Fibroblast of skin of back (primary cell): ENCODE measurements around the gene CACHD1. TPM values are rescaled to one million over a fixed set of nuclear protein-coding genes. Genes with fewer than 3 reads are reported as not detected.
A peak's percentile ranks its signal among the peaks of the same experiment; 100 is the strongest.

ENCODE experiments used
- DNase-seq: peaks from one replicate; pipeline ENCODE4 v3.0.0-alpha.2; 2013
- polyA plus RNA-seq, 2 experiments: library from polyadenylated mRNA; unstranded; fragments of 120-200 nt; gene quantifications; one replicate each; pipeline ENCODE4 v1.2.1, GENCODE V29; 2013; ENCODE audit not compliant: insufficient read length in 2 of 2

CACHD1 gene
- polyA plus RNA-seq (2013, experiment 1 of 2; ENCODE audit: insufficient read length): 5.5 TPM
- polyA plus RNA-seq (2013, experiment 2 of 2; ENCODE audit: insufficient read length): 4.9 TPM

DNA sequence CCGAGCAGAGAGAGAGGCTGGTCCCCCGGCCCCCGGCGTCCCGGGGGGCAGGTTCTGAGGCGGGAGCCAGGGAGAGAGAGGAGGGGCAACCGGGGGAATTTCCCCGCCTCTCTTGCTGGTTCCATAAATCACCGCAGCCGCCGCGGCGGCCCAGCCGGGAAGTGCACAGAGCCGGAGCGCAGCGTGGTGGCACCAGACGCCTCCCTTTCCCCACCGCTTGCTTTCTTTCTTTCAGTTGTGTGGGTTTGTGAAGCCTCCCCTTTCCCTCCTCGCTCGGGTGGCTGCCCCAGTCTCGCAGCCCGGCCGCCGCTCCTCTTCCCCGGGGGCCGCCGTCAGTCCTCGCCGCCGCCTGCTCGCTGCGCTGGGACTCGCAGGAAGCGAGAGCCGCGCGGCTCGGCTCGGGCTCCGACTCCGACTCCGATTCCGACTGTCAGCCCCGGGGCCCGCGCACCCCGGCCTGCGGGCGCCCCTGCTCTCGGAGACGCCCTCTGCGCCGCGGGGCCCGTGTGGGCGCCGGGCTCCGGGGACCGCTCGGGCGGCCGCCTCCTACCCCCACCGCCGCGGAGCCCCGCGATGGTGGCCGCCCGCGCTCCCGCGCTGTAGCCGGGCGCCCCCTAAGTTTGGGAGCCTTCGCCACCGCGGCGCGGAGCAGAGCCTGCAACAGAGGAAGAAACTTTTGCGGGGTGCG, at the start of gene CACHD1:
Gene CACHD1, plus strand, starts transcription at position 153 of the 688 bp plus-strand sequence. CDS start 616 bp downstream, outside the sequence.
- peak; percentile 87 for DNase-seq

DNA sequence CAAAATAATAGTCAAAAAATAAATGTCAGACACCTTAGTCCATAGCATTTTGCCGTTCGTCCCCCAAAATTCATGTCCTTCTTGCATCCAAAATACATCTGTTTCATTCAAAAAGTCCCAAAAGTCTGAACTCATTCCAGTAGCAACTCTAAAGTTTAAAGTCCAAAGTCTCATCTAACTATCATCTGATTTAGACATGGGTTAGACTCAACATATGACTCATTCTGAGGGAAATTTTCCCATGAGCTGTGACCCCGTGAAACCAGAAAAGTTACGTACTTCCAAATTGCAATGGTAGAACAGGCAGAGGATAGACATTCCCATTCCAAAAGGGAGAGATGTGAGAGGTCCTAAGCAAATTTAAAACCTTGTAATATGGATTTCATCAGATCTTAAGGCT, 48.6 kb upstream of the CACHD1 start:
- peak; percentile 7 for DNase-seq

DNA sequence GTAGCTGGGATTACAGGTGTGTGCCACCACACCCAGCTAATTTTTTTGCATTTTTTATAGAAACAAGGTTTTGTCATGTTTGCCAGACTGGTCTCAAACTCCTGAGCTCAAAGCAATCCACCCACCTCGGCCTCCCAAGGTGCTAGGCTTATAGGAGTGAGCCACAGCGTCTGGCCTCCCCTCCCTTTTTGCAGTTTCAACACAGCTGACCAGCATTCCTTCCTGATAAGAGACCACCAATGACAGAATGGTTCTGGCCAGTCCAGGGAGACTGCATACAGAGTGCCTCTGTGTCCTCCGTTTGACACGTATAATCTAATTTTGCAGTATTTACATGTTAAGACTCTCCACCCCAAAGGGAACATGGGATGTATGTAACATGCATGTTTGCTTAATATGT, 46.4 kb upstream of the CACHD1 start:
- DNase-seq: no peak

DNA sequence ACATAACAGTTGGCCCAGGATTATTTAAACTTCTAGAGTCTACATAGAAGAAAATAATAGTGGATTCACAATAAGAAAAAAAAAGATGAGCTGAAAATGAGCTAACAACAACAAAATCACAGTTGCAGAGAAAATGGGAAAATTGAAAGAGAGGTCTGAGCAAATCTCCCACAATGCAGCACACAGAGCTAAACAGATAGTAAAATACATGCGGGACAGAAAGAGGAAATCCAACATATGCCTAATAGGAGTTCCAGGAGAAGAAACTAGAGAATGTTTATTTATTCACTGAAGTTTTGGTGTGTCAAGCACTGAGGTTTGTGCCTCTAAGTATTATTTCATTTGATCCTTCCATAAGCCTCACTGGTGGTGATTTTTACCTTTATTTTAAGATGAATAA, 45.5 kb upstream of the CACHD1 start:
- no peak for DNase-seq

DNA sequence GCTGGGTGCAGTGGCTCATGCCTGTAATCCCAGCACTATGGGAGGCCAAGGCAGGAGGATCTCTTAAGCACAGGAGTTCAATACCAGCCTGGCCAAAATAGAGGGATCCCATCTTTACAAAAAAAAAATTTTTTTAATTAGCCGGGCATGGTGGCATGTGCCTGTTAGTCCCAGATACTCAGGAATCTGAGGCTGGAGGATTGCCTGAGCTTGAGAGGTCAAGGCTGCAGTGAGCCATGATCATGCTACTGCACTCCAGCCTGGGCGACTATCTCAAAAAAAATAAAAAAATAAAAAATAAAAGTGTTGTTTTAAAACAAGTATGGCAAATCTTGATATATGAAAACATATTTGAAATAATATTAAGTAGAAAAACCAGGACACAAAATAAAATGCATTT, 44.4 kb upstream of the CACHD1 start:
- DNase-seq: no peak

DNA sequence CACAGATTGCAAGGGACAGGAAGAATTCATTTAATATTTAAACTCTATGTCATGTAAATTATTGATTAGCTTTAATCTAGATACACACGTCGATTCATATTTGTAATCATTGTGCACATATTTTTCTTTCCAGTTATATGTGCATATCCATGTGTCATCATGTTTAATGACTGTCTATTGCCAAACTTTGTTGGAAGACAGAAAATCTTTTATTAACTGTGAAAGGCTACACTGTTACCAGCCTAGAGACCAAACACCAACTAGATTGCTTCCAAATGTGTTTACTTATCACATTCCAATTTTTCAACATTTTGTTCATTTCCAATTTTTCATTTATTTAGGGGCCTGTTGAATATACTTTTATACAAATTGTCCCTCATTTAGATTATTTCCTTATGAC, 43.2 kb upstream of the CACHD1 start:
- no peak for DNase-seq

DNA sequence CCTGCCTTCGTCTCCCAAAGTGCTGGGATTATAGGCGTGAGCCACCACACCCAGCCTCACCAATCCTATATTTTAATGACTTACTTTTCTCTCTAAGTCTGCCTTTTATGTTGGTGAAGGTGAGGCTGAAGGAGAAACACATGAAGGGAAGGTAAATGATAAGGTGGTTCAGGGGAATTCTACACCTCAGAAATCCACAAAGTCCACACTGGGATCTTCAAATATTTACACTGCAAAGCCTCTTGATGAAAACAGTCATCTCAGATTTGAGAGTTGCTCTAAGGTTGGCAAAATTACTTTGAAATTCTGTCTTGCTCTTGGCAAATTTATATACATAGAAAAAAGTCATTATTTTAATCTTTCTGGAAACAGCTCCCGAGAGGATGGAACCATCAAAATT, 42.0 kb upstream of the CACHD1 start:
- no peak for DNase-seq

DNA sequence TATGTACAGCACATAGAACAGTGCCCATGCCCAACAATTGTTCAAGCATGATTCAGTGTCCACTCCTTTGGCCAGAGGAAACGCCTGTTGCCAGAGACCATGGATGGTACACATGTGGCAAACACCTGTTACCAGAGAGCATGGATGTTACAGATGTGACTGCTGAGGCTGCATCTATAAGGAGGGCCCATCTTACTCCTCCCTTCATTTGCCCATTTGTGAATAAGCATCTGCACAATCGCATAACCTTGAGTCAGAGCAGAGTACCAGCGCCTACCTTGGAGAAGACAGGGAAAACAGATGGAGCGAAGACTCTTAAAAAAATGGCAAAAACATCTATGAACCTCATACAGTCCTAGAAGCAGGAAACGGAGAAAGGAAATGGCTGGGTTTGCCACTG, 36.6 kb upstream of the CACHD1 start:
- no peak for DNase-seq

DNA sequence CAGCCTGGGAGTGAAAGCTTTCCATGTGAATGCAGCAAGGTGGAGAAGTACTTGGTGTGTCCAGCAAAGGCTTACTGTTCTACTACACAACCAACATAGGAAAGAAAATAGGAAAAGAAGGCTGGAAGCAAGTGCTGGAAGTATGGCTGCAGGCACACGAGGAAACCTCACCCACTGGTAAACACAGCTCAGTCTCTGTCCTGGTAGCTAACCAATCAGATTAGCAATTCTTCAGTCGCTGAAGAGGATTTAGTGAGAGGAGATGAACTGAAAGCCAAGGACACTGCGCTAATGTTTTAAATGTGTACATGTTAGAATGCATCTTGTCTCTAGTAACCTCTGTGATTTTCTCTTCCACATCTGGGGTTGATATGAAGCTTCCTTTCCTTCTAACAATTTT, 36.2 kb upstream of the CACHD1 start:
- no peak for DNase-seq

DNA sequence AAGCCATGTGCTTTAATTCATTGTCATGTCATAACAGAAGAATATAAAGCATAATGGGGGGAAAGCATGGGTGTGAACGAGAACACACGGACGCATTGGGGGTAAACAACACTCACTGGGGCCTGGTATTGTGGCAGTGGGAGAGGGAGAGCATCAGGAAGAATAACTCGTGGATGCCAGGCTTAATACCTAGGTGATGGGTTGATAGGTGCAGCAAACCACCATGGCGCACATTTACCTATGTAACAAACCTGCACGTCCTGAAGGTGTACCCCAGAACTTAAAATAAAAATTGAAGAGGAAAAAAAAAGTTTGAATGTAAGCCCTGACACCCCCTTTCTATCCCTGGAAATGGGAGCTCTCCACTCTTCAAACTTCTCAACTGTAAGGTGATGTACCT, 34.9 kb upstream of the CACHD1 start:
- DNase-seq: no peak

DNA sequence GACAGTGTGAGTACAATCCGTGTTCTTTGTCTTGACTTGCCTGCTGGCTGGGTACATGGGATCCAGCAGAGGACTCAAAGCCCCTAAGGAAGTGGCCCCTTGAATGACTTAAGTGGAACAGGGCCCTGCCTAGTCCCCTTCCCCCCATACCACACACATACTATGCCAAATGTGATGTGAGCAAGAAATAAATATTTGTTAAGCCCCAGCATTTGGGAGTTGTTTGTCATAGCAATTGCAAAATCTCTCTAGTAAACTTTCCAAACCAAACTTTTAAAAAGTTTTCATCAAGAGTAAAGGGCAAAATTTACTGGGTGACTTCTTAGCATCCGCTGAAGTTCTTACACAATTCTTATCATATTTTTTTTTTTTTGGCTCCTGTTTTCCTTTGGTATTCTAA, 32.5 kb upstream of the CACHD1 start:
- no peak for DNase-seq

DNA sequence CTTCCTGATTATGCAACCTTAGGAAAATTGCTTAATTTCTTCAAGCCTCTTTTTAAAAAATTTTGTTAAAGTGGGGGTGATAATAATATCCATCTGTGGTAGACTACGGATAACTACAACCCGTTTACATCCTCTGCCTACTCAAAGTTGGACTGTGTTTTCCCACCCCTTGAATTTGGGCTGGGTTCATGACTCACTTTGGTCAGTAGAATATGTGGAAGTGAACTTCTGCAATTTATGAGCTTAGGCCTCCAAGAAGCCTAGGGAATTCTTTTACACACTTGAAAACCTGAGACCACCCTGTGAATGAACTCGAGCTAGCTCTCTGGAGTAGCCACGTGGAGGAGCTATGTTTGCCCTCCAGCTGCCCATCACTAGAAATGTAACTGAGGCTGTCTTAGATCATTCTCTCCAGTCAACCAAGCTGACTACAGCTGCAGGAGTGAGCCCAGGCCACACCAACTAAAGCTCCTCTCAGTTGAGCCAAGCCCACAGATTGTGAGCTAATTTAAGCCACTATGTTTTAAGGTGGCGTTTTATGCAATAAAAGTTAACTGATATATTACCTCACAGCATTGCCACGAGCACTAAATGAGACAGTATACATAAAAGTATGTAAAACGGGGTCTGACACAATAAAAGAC, 29.6 kb upstream of the CACHD1 start:
- DNase-seq: no peak

DNA sequence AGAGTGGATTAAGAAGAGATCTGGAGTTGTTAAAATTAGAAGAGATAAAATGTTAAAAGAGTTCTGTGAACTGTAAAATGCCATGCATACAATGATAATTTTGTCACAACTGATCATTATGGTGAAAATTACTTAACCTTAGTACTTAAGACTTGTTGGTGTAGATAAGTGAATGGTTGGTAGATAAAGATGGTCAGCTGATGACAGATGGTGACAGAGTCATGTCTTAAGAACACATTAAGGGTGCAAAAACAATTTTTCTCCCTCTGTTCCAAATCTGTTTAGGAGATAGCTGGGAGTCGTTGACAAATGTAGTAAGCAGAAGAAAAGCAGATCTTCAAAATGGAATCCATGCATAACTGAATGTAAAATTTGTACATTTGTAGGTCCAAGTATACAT, 18.5 kb upstream of the CACHD1 start:
- no peak for DNase-seq

DNA sequence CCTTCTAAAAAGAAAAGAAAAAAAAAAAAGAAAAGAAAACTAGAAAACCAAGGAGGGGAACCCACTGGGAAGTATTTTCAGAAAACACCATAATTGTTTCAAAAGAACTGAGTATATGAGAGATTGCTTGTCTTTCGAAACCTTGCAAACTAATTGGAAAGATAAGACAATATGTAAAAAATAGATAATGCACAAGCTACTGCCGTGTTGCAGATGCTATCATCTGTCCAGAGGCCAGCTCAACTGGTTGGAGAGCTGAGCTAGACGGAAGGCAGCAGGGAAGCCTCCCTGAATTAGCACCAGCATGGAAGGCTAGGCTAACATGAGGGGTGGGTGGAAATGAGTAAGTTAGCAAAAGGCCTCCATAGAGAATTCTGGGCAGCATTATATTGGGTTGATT, 16.2 kb upstream of the CACHD1 start:
- DNase-seq: no peak

DNA sequence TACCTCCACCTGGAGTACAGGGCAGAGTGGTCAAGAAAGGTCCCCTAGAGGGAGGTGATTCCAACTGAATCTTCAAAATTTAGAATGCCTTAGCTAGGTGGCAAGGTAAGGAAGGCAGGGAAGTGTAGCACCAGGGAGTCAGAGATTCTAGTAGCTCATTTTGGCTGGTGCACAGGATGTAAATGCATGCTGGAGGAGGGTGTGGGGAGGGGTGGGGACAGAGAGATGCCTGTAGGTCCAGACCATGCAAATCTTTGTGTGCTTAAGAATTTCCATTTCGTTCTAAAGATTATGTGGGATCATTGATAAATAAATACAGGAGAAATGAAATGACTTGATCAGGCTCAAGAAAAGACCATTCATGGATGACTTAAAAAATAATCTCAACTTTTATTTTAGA, 11.0 kb upstream of the CACHD1 start:
- DNase-seq: no peak

DNA sequence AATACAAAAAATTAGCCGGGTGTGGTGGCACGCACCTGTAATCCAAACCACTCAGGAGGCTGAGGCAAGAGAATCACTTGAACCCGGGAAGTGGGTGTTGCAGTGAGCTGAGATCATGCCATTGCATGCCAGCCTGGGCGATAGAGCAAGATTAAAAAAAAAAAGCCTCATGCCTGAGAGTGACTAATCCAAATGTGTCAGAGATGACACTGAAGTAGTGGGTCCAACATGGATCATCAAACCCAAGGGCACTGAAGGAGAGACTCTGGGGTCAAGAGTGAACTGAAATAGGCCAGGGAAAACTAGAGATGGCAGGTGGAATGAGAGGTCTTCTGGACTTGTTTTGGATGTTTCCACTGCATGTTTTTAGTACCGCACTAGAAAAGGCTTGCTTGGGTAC, 10.2 kb upstream of the CACHD1 start:
- peak; percentile 6 for DNase-seq

DNA sequence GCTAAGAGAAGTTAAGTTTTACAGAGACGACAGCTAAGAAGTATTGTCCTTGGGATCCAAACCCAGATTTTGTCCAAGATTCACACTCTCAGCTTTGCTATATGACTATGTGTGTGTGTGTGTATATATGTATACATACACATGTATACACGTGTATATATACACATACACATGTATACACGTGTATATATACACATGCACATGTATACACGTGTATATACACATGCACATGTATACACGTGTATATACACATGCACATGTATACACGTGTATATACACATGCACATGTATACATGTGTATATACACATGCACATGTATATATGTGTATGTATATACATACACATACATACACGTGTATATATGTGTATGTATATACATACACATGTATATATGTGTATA, 3.9 kb upstream of the CACHD1 start:
- DNase-seq: no peak

DNA sequence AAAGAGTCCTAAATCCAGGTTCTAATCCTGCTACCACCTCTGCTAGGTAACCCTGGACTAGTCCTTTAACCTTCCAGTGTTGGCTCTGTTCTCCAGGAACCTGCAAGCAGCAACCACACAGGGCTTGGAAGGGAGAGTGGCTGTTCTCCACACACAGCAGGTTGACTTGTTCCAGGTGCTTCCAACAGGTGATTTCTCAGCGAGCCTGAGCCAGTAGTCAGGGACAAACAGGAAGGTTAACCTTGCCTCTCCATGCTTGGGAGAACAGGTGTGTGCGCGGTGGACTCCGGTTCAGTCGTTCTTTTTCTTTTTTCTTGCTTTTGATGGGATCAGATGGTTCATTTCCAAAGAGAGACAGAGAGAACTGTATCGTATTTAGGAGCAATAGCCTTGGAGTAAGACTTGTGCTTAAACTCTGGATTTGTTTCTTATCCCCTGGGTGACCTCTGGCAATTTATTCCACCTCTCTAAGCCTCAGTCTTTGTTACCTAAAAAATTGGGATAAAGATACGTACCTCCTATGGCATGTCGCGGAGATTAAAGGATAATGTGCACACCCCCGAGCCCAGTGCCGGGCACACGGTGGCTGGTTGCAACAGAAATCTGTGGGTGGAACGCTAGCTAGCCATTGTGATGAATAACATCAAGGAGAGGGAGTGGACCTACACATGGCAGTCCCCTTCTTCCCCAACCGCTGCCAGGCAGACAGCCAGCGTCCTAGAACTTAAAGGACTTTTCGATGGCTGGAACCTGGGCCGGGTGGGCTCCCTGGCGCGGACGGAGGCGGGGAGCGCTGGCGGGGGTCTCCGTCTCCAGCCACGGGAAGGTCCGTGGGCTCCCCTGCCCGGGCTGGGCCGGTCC, 583 bp upstream of the CACHD1 start:
- no peak for DNase-seq

DNA sequence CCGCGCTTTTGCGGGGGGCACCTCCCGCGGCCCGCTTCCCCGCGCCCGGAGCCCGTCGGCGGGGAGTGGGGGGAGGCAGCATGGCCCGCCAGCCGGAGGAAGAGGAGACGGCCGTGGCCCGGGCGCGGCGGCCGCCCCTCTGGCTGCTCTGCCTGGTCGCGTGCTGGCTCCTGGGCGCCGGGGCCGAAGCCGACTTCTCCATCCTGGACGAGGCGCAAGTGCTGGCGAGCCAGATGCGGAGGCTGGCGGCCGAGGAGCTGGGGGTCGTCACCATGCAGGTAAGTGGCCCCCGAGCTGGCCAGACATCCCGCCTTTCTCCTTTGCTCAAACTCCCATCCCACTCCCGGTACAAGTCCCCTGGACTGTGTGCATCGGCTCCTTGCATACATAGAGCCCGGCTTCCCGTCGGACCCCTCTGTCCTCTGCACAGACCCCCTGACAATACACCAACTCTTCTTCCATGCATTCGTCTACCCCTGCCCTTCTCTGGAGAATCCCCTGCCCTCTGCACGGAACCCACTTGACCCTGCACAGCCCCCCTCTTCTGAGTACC, 812 bp downstream of the CACHD1 start:
- DNase-seq: peak; percentile 30

DNA sequence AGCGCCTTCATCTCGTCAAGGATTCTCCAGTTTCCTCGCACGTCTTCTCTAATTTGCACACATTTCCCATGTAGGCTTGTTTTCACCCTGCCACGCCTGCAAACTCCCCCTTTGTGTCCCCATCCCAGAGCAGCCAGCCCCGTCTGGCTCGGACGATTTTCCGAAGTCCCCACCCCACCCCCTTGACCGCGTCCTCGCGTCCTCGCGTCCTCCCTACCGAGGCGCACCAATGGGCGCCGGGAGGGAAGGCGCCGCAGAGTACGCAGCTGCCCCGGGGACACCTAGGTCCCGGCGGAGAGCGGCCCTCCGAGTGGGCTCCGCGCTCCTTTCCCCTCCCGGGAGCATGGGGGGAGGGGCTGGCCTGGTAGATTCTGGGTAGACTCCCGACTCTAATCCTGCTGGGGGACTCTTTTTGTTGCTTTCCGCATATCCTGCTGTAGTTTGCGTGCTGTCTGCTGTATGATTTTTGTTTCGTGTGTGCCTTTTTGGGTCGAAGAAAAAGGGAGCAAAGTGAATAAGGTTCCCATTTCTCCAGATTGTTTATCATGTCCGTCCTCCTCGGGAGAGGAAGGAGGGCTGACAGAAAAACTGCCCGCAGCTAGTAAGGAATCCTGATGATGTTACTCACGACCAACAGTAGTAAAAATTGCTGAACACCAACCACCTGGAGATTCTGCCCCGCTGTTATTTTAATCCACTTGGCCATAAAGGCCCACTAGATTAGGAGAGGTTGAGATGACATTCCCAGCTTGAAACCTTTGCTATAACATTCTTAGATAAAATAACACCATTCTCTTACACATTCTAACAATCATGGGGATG, 1.5 kb downstream of the CACHD1 start:
- DNase-seq: peak; percentile 45

DNA sequence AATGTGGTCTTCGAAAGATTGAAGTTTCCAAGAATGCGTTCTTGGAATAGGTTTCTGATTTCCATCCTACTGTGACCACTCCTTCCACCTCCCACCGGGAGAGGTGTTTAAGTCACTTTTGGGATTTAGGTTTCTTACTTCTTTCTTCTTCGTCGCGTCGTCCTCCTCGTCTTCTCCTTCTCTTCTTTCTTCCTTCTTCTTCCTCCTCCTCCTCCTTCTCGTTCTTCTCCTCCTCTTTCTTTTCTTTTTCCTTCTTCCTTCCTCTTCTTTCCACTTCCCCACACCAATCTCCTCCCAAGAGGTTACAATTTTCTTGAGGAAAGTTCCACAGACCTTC, 2.1 kb downstream of the CACHD1 start:
- DNase-seq: no peak

DNA sequence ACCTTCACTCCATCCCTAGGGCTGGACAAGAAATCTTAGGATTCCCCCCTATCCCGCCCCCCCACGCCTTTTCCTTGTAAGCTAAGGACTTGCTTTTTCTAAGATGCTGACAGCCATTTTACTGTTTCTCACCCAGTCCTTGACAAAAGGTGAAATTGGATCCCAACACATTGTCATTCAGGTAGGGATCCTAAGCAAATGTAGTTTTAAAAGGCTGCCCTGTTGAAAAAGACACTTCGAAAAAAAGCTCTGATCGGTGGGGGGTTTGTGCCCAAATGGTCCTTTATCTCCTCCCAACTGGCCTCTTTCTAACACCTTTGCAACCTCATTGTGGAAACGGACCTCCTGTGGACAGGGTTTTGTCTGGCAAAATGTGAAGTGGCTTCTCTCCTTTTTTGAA, 2.9 kb downstream of the CACHD1 start:
- no peak for DNase-seq
